NCI-H345 treated with DMSO at 0.1 percent for 48 hours (cell line): ENCODE measurements around the gene ZFYVE1.
"Not testable (repeated sequence)": the region's sequence is repeated elsewhere in the genome, so short reads cannot be mapped to it uniquely, and the experiment has no call there.

Experiments
- DNase-seq: peaks from one replicate; lab custom pipeline; 2025; ENCODE audit not compliant: unreplicated experiment; lab: John Stamatoyannopoulos, UW

Gene ZFYVE1

GRCh38 chr14:72961579-72962335 is 65.1 kb downstream of the ZFYVE1 start:
- no peak for DNase-seq

- not testable (repeated sequence) for DNase-seq
These were observed 65.9 kb downstream of the ZFYVE1 start for GRCh38 chr14:72961016-72961415.

GRCh38 chr14:72958548-72958947 is 68.4 kb downstream of the ZFYVE1 start:
- DNase-seq, result no peak

- no peak for DNase-seq
These were observed 69.7 kb downstream of the ZFYVE1 start for GRCh38 chr14:72957213-72957612.

- not testable (repeated sequence) for DNase-seq
These were observed 70.2 kb downstream of the ZFYVE1 start for GRCh38 chr14:72956741-72957140.

GRCh38 chr14:72952171-72952570 is 74.7 kb downstream of the ZFYVE1 start:
- no peak for DNase-seq

GRCh38 chr14:72948481-72949138 is 78.3 kb downstream of the ZFYVE1 start:
- peak; percentile 24 for DNase-seq

GRCh38 chr14:72947366-72948160 is 79.3 kb downstream of the ZFYVE1 start:
- DNase-seq, result no peak

GRCh38 chr14:72946491-72946890 is 80.4 kb downstream of the ZFYVE1 start:
- no peak for DNase-seq

GRCh38 chr14:72945356-72946027 is 81.4 kb downstream of the ZFYVE1 start:
- DNase-seq, result no peak

- no peak for DNase-seq
These were observed 83.0 kb downstream of the ZFYVE1 start for GRCh38 chr14:72943876-72944430.

GRCh38 chr14:72942934-72943333 is 84.0 kb downstream of the ZFYVE1 start:
- no peak for DNase-seq

- no peak for DNase-seq
These were observed 85.5 kb downstream of the ZFYVE1 start for GRCh38 chr14:72941286-72941985.

GRCh38 chr14:72939630-72940029 is 87.3 kb downstream of the ZFYVE1 start:
- no peak for DNase-seq

- DNase-seq, result no peak
These were observed 94.0 kb downstream of the ZFYVE1 start for GRCh38 chr14:72932893-72933292.

- DNase-seq, result no peak
These were observed 97.4 kb downstream of the ZFYVE1 start for GRCh38 chr14:72929316-72930080.

GRCh38 chr14:72928872-72929271 is 98.0 kb downstream of the ZFYVE1 start:
- no peak for DNase-seq

- DNase-seq, result peak; percentile 92
These were observed 100.4 kb downstream of the ZFYVE1 start, which contains the start of gene DCAF4 for GRCh38 chr14:72926292-72927028. DCAF4 (plus strand) TSS chr14:72926464; CDS start chr14:72937979, 11,515 bp downstream.

- no peak for DNase-seq
These were observed 101.1 kb downstream of the ZFYVE1 start for GRCh38 chr14:72925815-72926291.
